GM18867 (cell line): ENCODE data around the gene FREM2.

Source experiments
- ATAC-seq: cut with Tn5 transposase; IDR thresholded peaks from one replicate; pipeline ENCODE4 v1.9.1; 2021; ENCODE audit warnings: mild to moderate bottlenecking, moderate library complexity; ENCODE audit not compliant: unreplicated experiment

FREM2 gene

DNA sequence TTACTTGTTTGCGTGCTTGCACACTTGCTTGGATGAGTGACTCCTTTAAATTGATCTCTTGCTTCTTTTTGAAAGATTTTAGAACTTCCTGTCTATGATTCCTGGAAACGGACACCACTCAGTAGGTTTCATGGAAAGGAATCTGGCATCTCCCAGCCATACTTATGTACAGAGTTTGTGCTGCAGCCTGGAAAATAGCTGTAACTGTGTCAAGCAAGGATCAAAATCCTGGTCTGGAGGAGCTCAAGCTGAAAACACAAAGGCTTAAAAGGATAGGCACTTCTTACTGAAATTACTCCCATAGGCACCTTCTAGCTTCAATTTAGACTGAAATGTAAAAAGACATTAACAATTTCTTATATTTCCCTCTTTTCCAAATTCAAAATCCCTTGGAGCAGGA is 1.4 kb upstream of the FREM2 start:
- ATAC-seq, result no peak

DNA sequence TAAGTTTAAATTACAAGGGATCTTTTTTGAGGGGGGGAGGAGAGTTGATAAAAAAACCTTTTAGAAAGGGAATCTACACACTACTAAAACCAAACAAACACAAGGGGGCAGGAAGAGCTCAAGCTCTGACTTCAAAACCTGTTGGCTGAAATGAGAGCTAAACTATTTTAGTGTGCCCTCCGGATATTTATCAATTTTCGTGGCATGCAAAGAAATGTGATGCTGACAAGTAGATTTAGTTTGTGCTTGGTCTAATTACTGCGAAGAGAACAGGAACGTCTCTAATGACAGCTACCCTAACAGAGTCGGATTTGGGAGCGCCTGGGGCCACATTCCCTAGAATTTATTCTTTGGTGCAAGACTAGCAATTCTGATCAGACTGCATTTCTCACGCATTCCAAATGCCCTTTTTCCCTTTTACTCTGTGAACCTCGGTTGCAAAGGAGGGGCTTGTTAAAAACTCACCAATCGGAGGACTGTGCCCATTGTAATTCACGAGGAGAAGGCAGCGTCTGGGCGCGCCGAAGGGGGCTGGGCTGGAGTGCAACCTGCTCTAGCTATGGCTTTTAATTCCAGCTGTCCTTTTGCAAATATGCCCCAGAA is 802 bp upstream of the FREM2 start:
- no peak for ATAC-seq

DNA sequence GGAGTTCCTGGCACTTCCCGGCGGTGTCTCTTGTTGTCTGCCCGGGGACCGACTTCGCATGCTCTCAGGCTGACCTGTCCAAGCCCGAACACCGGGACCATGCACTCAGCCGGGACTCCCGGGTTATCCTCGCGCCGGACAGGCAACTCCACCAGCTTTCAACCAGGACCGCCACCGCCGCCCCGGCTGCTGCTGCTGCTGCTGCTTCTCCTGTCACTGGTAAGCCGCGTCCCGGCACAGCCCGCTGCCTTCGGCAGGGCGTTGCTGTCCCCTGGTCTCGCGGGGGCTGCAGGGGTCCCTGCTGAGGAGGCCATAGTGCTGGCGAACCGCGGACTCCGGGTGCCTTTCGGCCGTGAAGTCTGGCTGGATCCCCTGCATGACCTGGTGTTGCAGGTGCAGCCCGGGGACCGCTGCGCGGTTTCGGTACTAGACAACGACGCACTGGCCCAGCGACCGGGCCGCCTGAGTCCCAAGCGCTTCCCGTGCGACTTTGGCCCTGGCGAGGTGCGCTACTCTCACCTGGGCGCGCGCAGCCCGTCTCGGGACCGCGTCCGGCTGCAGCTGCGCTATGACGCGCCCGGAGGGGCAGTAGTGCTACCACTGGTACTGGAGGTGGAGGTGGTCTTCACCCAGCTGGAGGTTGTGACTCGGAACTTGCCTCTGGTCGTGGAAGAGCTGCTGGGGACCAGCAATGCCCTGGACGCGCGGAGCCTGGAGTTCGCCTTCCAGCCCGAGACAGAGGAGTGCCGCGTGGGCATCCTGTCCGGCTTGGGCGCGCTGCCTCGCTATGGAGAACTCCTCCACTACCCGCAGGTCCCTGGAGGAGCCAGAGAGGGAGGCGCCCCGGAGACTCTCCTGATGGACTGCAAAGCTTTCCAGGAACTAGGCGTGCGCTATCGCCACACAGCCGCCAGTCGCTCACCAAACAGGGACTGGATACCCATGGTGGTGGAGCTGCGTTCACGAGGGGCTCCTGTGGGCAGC is 661 bp downstream of the FREM2 start:
- no peak for ATAC-seq

DNA sequence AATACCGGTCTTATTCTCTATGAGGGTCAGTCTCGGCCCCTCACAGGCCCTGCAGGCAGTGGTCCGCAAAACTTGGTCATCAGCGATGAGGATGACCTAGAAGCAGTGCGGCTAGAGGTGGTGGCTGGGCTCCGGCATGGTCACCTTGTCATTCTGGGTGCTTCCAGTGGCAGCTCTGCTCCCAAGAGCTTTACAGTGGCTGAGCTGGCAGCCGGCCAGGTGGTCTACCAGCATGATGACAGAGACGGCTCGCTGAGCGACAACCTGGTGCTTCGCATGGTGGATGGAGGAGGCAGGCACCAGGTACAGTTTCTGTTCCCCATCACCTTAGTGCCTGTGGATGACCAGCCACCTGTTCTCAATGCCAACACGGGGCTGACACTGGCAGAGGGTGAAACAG is 1.8 kb downstream of the FREM2 start:
- ATAC-seq, result no peak

DNA sequence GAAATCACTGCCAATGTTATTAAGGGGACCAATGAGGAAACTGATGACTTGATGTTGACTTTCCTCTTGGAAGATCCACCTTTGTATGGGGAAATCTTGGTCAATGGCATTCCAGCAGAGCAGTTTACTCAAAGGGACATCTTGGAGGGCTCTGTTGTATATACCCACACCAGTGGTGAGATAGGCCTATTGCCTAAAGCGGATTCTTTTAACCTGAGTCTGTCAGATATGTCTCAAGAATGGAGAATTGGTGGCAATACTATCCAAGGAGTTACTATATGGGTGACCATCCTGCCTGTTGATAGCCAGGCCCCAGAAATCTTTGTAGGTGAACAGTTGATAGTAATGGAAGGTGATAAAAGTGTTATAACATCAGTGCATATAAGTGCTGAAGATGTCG is 3.4 kb downstream of the FREM2 start:
- ATAC-seq, result no peak

DNA sequence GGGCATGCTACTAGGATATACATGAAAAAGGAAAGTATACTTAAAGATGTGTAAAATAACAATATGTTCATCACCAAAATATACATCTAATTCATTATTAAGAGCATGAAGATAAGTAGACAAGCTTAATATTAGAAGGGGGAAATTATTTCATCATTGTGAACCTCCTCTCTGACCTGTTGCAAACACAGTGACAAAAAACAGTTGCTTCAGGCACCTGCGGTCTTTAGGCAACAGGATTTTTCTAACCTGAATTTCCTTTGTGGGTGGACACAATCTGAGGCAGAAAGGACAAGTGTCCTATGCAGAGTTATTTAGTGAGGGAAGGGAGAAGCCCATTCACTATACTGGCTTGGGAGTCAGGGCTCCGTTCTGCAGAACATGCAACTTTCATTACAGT is 6.3 kb downstream of the FREM2 start:
- ATAC-seq, result no peak

DNA sequence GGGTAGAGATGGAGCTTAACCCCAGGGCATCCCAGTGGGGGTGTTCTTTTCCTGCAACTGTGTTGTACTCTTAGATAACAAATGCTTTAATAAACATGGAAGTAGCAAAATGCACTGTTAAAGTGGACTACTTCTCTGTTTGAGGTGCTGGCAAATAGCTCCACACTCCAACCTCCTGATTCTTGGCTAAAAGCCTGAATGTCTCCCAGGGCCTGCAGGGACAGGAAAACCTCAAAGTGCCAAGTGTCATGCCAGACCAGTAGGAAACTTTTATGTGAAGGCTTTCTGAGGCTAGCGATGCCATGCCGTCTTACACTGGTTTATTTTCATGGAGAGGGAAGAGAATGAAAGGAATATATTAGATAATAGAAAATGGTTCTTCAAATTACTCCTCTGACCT is 6.8 kb downstream of the FREM2 start:
- ATAC-seq, result no peak

DNA sequence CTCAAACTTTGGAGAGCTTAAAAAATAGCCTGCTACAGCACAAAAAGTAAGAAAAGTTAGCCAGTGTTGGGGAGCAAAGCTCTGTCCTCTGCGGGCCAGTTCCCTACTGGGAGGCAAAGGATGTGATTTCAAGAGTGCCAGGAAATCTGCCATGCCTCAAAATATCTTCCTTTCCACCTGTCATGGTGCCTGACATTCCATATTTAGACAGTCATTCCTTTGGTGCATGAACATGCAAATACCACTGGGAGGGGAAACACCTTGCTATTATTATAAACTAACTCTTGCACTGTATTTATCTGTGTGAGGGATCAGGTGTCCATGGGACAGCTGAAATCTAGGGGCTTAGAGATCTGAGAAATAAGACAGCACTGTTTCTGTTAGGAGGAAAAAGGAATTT is 10.3 kb downstream of the FREM2 start:
- ATAC-seq, result no peak

DNA sequence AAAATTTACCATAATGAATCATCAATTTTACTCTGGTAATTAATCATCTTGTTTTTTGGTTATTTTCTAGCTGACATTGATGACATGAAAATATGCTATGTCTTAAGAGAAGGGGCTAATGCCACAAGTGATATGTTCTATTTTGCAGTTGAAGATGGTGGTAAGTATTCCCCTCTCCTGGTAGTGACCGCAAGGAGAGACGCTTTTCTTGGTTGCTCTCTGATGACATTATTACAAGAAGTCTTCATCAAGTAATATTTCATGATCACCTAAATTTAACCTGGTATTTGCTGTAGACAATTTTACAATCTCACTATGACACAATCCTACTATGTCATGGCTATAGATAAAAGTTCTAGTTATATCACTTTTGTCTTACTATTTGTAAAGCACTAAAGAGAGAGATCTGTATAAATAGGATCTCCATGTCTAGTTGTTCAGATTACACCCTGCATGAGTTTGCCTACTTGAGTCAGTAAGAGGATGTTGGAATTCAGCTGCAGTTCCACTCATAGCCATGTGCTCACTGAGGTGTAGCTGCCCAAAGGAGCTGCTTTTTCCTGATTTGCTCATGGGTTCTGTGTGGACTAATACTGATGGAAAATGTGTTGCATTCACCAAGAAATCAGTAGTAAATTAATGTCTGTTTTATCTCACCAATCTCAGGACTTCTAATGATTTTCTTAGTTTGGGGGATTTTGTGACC is 10.9 kb downstream of the FREM2 start:
- no peak for ATAC-seq

DNA sequence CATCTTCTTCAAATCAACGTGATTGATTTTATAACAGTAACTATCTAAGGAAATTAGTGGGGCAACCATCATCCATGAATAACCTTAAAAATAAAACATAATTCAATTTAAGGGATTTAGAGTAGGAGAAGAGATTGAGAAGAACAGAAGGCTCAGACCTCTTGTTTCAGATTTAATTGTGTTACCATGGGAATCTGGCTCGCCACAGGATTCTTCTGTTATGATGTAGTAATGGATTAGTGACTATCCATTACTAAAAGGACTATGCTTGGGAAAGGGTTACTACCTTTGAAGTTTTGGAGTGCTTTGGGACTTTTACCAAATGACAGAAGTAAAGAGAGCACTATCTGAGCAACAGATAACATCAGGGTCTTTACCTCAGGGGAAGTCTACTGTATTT is 13.2 kb downstream of the FREM2 start:
- ATAC-seq, result no peak

DNA sequence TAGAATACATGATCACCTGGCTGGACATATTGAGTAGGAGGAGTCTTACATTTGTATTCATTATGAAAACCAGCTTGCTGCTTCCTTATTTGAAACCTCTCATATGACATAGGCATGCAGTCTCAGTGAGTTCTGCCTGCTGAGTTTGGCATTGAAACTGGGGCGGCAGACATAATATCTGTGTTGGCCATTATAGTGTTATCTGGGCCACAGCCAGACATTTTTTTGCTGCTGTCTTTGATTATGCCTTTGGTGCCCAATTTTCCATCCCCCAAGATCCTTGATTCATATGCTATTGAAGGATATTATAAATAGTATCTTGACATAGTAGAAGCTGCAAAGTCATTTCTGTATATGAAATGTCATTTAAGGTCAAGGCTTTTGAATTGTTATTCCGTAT is 15.8 kb downstream of the FREM2 start:
- no peak for ATAC-seq

DNA sequence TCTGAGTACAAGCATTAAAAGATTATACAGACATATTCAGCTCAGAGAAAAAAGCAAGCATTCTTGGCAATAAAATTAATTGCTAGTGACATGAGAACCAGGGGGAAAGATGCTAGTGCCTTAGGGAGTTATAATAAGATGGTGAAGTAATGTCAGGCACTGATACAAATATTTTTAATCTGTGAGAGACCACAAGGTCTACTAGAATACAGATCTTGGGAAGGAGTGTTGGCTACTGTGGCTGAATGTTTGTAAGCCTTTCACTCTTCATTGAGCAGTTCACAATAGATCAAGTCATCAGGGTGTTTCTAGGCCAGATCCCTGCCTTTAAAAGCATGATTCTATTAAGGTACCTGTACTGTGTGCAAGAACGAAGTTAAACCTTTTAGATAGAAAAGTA is 16.4 kb downstream of the FREM2 start:
- no peak for ATAC-seq

DNA sequence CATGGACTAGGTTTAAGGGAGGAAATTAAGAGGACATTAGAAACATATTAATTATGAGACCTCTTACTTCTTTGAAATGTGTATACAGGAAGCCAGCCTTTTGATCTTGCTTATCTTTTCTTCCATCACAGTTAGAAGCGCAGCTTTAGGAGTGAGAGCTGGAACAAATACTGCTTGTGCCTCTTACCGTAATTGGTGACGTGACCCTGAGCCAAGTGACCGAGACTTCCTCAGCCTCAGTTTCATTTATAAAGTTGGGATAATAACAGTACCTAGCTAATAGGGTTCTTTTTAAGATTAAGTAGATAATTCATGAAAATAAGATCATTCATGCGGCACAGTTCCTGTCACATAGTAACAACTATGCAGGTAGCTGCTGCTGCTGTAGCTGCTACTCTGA is 18.5 kb downstream of the FREM2 start:
- ATAC-seq, result no peak

DNA sequence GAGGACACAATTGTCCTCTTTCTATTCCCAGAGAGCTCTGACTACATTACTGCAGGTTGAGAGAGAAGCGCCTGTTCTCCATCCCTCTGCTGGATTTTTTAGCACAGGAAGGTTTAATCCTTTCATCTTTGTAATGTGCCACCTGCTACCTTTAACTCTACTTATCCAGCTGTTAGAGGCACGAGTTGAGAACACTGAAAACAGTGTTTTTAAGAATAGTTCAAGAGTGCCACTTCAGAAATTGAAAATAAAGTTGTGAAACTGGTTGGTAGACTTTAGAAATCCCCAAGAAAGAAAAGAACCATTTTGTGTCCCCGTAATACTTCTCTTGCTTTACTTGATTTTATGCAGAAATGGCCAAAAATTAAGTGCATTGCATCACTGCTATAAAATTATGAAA is 20.6 kb downstream of the FREM2 start:
- ATAC-seq, result no peak

DNA sequence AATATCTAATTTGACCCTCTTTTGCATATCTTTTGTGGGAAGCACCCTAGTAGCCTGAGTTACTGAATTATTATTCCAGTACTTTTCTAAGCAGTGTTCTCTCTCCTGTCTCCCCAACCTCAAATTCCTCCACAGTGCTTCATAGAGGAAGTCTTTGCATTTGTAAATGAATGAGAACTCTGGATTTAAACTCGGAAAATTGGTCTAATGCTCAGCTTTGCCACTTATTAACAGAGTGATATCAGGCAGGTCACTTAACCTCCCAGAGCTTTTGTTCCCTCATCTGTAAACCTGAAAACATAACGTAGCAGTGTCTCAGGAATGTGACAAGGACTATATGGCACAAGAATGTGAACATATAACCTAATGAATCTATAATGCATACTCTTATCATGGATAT is 26.2 kb downstream of the FREM2 start:
- no peak for ATAC-seq

DNA sequence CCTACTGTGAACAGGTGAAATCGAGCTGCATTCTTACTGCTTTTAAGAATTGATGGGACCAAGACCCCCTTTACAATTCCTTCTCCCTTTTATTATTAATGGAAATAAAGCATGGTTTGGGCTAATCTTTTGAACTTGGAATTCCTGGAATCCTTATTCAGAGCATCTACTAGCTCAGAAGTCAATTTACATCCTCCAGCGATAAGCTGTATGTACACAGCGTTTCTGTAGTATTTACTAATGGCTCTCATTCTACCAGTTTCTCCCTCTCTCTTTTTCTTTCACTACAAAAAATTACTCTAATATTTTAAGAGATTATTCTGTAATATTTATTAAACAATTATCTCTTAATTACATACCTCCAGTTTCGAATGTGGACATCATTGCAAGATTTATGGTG is 31.5 kb downstream of the FREM2 start:
- ATAC-seq, result no peak

DNA sequence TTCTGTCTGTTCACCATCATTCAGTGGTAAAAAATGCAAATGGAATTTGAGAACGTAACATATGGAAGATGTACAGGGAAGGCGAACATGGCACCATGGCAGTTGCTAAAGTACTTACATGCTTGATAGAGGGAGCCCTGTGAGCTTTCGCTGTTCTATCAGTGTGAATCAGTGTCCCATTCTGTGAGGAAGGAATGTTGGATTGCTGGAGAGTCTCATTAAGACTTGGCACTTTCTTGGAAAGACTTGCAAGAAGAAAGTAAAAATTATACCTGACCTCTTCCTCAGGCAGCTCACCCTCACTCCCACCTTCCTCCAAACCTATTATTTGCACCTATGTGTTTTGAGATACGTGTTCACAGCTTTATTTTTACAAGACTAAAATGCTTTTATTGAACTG is 43.5 kb downstream of the FREM2 start:
- no peak for ATAC-seq

DNA sequence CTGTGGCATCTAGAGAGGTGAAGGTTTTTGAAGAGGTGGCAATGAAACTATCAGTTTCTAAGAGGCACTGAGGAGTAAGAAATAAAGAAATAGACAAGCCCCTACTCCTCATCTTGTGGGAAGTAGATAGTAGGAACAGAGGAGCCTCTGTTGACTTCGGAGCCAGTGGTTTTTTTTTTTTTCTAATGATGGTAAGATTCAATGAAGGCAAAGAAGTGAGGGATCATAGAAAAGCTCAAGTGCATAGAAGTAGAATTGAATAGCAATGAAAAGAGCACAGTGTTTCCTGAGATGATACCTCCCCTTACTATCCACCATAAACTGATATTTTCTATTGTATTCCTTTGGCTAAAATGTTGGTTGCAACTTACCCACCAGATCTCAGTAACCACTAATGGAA is 46.3 kb downstream of the FREM2 start:
- no peak for ATAC-seq

DNA sequence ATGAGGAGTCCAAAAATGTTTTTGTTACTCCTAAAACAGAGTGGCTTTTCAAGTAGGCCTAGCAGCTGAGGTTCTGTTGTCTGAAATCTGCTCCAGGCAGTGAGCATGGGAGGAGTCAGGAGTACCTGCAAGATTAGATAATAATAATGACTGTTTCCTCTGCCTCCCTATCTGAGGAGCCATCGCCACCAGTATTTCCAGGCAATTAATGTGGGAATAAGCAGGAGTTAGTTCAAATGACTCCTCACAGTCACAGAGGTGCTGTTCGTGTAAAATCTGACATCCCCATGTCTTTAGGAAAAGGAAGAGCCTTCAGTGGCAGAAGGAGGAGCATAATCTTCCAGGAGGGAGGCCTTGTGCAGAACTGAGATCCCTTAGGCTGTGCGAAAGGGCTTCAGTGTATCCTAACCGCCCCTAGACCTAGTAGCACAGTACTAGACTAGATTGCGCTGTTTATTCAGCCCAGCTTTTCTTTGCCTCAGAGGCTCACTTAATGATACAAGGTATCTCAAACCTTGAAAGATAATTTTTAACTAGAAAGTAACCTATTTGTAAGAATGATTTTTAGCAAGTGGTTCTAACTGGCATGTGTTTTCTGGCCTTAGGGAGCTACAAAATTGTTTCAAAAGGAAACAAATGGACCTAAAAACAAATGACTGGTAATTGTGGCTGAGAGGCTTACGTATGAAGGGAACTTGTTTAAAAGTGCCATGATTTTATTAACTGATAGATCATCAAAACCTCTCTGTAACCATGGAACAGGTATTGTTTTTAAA is 49.0 kb downstream of the FREM2 start:
- ATAC-seq, result no peak

DNA sequence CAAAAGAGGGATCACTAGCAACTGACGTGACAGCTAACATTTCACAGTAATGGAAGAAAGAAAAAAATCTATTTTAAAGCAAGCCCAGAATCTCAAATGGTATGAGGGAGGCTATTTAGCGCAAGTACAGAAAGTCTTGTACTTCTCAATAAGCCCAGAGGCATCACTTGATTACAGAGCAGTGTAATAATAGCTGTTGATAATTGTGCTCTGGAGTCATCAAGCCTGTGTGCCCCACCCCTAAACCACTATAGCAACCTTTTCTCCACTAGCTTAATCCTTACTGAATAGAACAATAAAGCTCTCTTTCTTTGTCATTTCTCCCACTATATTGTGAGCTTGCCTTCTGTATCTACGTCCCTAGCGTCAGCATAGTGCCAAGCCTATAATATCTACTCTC is 56.6 kb downstream of the FREM2 start:
- no peak for ATAC-seq

DNA sequence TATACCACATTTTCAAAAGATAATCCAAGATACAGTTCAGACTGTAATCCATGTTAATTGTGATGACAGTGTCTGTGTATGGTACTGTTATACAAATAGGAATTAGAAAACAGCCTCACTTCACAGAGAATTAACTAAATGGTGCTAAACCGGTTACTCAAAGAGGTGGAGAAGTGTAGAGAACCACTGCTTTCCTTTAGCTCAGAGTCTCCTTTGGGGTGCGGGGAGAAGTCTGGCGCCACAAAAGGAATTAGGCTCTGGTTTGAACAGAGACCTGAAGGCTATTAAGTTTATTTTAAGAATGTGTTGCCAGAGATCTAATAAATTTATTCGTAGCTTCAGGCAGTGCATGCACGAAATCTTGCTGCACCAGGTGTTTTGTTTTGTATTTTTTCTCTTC is 65.8 kb downstream of the FREM2 start:
- no peak for ATAC-seq
